Erythroblast (primary cell): ENCODE data around the gene NUDT13.

Source experiments
- GATA1 ChIP-seq: IDR thresholded peaks from 2 replicates; pipeline ENCODE4 v1.6.1; 2011; ENCODE audit warnings: low read depth, mild to moderate bottlenecking, control low read depth, low read length, moderate library complexity
- POLR2A ChIP-seq: IDR thresholded peaks from 2 replicates; pipeline ENCODE4 v1.6.1; 2011; ENCODE audit warnings: mild to moderate bottlenecking, low read length

- TF ChIP-seq POLR2A (no peak), GATA1 (no peak)
Observed at GRCh38 chr10:73168465-73168803, 58.2 kb downstream of the NUDT13 start.
